Kidney (tissue), 14 donors: ENCODE data around the gene NTMT1. TPM values are rescaled to one million over a fixed set of nuclear protein-coding genes. Genes with fewer than 3 reads are reported as not detected.

Experiments
- DNase-seq, 5 donors: peaks; one replicate each; pipeline ENCODE4 v3.0.0-alpha.2; 2013 to 2020
- FAIRE-seq: peaks from 2 replicates; lab custom pipeline; 2012; peaks lifted over from hg19 to GRCh38; lab: Jason Lieb, UNC
- H3K27ac ChIP-seq, 2 donors: one replicate each; pipeline ENCODE4 v1.7.0; 2013; ENCODE audit warnings: low read depth in 2 of 2, low read length in 2 of 2, inconsistent platforms in 1 of 2
- H3K27me3 ChIP-seq: one replicate; pipeline ENCODE4 v1.7.1; 2013; ENCODE audit warnings: low read length, inconsistent platforms; ENCODE audit not compliant: control insufficient read depth, insufficient read depth
- H3K36me3 ChIP-seq, 3 donors: one replicate each; pipeline versions ENCODE4 v1.7.0 to v1.7.1; 2013; ENCODE audit warnings: low read length in 3 of 3, control low read depth in 1 of 3, inconsistent platforms in 1 of 3; ENCODE audit not compliant: insufficient read depth in 3 of 3, control insufficient read depth in 2 of 3
- H3K4me1 ChIP-seq, 3 donors: one replicate each; pipeline versions ENCODE4 v1.7.0 to v1.7.1; 2013; ENCODE audit warnings: low read length in 3 of 3, inconsistent platforms in 1 of 3, low read depth in 1 of 3; ENCODE audit not compliant: control insufficient read depth in 2 of 3, insufficient read depth in 2 of 3
- H3K4me3 ChIP-seq, 3 donors: one replicate each; pipeline versions ENCODE4 v1.7.0 to v1.8.1; 2013; ENCODE audit warnings: low read length in 3 of 3, control low read depth in 1 of 3, inconsistent platforms in 1 of 3
- H3K9ac ChIP-seq, 3 donors: one replicate each; pipeline versions ENCODE4 v1.7.0 to v1.7.1; 2013; ENCODE audit warnings: low read length in 3 of 3, control low read depth in 1 of 3, inconsistent platforms in 1 of 3
- H3K9me3 ChIP-seq, 3 donors: one replicate each; pipeline versions ENCODE4 v1.7.0 to v1.7.1; 2013; ENCODE audit warnings: low read length in 3 of 3, control low read depth in 1 of 3, inconsistent platforms in 1 of 3; ENCODE audit not compliant: control insufficient read depth in 2 of 3, insufficient read depth in 1 of 3
- intact Hi-C: fragments of 100-400 bp; cut with DNase I; formaldehyde crosslinking; loops from one replicate; pipeline ENCODE4 v1.11.1; 2022
- polyA plus RNA-seq: library from polyadenylated mRNA; stranded (reverse); fragments of 350-450 nt; fragmentation: Illumina TruSeq; extraction: RNeasy Lipid Tissue Mini Kit (QIAGEN cat#74804); gene quantifications from one replicate; pipeline ENCODE4 v1.2.3, GENCODE V29; 2014; ENCODE audit warnings: low read depth, low replicate concordance; ENCODE audit not compliant: insufficient read depth
- total RNA-seq: library from RNA; stranded (reverse); fragmentation: NEBNext Ultra II Directional; extraction: Animal tissue kit (Norgen Biotek cat#: 25700); gene quantifications from one replicate; pipeline ENCODE4 v1.2.1, GENCODE V29; 2021
- TF ChIP-seq, protein P1 (sequence below): IDR thresholded peaks from 3 replicates; pipeline ENCODE4 v1.5.1; 2012; ENCODE audit warnings: mild to moderate bottlenecking, moderate library complexity, borderline replicate concordance; ENCODE audit not compliant: insufficient read depth; ENCODE audit errors: extremely low read depth
- donor health status: control.
- donor health status: control.
- donor health status: control.
- donor health status: control.
- donor health status: control.
- donor health status: DM: yes; HTN: yes; CAD: no.
- donor health status: Normal renal cell carcinoma (clear cell type).

NTMT1 gene
- total and polyA plus RNA-seq, 2 donors from 2014 or later = 32.6 to 61.2 TPM

DNA sequence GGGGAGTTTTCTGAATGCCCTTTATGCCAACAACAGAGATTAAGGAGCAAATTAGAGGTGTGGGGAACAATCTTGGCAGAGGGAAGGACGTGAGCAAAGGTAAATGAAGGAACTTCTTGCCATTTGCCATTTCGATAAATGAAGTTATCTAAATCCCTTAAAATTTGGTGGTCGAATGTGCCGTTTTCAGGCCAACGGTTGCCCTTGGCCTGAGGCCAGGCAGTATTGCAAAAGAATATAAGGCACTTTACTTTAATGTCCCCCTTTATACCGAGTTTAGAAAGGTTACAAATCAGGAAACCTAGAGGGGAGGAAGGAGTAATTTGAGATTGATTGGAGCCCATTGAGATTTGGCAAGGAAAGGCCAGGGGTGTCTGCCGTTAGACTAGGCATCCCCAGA lies 31.3 kb upstream of the NTMT1 start:
- Histone ChIP-seq H3K4me3 (no peak overlapping the region), H3K4me1 (peaks cover 0 to 8% (median 0%) of the 10 kb centered on the region in 3 donors), H3K27ac (no peak overlapping the region), H3K27me3 (no peaks in the 10 kb centered on the region), H3K36me3 (no peaks in the 10 kb centered on the region), H3K9ac (no peak overlapping the region), H3K9me3 (no peaks in the 10 kb centered on the region)
- DNase-seq = no peak
- TF ChIP-seq, protein P1, sequence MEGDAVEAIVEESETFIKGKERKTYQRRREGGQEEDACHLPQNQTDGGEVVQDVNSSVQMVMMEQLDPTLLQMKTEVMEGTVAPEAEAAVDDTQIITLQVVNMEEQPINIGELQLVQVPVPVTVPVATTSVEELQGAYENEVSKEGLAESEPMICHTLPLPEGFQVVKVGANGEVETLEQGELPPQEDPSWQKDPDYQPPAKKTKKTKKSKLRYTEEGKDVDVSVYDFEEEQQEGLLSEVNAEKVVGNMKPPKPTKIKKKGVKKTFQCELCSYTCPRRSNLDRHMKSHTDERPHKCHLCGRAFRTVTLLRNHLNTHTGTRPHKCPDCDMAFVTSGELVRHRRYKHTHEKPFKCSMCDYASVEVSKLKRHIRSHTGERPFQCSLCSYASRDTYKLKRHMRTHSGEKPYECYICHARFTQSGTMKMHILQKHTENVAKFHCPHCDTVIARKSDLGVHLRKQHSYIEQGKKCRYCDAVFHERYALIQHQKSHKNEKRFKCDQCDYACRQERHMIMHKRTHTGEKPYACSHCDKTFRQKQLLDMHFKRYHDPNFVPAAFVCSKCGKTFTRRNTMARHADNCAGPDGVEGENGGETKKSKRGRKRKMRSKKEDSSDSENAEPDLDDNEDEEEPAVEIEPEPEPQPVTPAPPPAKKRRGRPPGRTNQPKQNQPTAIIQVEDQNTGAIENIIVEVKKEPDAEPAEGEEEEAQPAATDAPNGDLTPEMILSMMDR = no peak
- intact Hi-C loops = no loop called here
- no peak for FAIRE-seq

DNA sequence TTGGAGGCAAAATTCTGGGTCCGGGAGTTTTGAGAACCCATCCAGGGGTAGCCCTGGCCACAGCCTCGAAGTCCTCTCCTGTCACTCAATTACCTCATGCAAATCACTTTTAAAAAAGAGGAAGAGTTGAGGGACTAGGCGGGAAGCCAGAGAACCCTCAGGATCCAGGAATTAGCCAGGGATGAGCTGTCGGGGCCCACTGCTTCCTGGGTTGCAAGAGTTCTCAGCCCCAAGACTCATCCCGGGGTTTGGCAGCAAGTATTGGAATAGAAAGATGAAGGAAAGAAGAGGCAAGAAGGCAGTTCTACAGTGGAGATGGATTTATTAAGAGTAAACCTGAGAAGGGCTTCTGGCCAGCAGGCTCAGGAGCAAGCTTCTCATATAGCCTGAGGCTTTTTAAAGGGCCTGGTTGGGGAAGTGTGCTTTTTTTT lies 30.6 kb upstream of the NTMT1 start:
- TF ChIP-seq, protein P1 = no peak
- H3K9me3 ChIP-seq = no peaks in the 10 kb centered on the region
- H3K4me3 ChIP-seq = no peak overlapping the region
- H3K27me3 ChIP-seq = no peaks in the 10 kb centered on the region
- no peak for FAIRE-seq
- H3K36me3 ChIP-seq = no peaks in the 10 kb centered on the region
- peak in 1 of 5 donors; percentile 51 for DNase-seq
- intact Hi-C loops = no loop called here
- peaks cover 0 to 8% (median 0%) of the 10 kb centered on the region in 3 donors for H3K4me1 ChIP-seq
- H3K9ac ChIP-seq = no peak overlapping the region
- no peak overlapping the region for H3K27ac ChIP-seq

DNA sequence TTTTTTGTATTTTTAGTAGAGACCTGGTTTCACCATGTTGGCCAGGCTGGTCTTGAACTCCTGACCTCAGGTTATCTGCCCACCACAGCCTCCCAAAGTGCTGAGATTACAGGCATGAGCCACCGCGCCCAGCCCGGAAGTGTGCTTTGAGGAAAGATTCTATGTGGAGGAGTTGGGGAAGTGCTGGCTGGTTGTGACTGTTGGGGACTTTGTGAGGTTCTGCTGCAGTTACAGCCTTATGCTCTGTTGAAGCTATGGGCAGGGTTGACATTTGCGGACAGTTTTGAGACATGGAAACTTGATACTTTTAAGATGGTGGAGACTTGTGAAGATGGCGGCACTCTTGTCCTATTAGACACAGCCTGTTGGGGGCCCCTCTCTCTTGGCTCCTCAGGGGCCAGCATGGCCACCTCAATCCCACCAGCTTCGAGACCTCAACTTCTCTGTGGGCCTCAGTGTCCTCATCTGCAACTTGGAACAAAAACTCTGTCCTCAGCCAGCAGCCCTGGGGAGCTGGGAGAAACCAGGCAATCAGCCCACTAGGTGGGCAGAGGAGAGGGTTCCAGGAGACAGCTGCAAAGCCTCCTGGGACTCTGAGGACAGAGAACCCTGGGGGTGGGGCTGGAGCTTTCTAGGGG lies 29.9 kb upstream of the NTMT1 start:
- intact Hi-C loops = no loop called here
- FAIRE-seq = no peak
- H3K27ac ChIP-seq = no peak overlapping the region

More for the DNA sequence above, 29.9 kb upstream of the NTMT1 start:
- H3K4me1 ChIP-seq = peaks cover 0 to 8% (median 0%) of the 10 kb centered on the region in 3 donors
- no peaks in the 10 kb centered on the region for H3K36me3 ChIP-seq
- H3K9ac ChIP-seq = no peak overlapping the region
- DNase-seq = no peak
- H3K4me3 ChIP-seq = no peak overlapping the region
- H3K27me3 ChIP-seq = no peaks in the 10 kb centered on the region
- no peaks in the 10 kb centered on the region for H3K9me3 ChIP-seq
- TF ChIP-seq, protein P1 = no peak
